Lower leg skin (tissue), 3 donors: Measurements from ENCODE around the gene ZNF366.

Source experiments
- POLR2A ChIP-seq, 2 donors: fragments of 450-650 bp; IDR thresholded peaks; one replicate each; pipeline ENCODE4 v1.6.1; 2016 to 2017; ENCODE audit warnings: antibody characterized with exemption in 2 of 2, mild to moderate bottlenecking in 1 of 2, moderate library complexity in 1 of 2
- TF ChIP-seq, protein P1 (sequence below), 3 donors: fragments of 450-650 bp; IDR thresholded peaks; one replicate each; pipeline ENCODE4 v1.5.1; 2016; ENCODE audit warnings: antibody characterized with exemption in 3 of 3, mild to moderate bottlenecking in 3 of 3, moderate library complexity in 2 of 3

DNA sequence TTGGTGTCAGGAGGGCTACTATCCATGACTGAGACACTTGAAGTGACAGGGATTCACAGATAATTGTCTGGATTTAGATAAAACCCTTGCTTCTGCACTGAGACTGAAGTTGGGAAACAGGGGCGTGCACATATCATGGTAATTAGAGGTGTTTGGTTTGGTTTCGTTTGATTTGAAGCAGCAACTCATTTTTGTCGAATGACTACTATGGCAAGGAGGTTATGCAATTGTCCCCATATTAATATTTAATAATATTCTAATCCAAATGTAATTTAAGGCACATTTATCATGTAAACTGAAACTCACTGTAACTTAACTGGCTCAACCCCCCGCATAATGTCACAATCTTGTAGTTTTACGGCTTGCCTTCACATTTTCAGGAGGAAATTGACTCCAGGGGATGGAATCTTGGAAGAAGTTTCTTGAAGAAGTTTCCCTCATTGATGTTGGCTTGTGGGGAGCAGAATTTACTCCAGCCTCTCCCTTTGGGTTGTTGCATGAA, 12.5 kb downstream of the ZNF366 start:
- TF ChIP-seq, protein P1, sequence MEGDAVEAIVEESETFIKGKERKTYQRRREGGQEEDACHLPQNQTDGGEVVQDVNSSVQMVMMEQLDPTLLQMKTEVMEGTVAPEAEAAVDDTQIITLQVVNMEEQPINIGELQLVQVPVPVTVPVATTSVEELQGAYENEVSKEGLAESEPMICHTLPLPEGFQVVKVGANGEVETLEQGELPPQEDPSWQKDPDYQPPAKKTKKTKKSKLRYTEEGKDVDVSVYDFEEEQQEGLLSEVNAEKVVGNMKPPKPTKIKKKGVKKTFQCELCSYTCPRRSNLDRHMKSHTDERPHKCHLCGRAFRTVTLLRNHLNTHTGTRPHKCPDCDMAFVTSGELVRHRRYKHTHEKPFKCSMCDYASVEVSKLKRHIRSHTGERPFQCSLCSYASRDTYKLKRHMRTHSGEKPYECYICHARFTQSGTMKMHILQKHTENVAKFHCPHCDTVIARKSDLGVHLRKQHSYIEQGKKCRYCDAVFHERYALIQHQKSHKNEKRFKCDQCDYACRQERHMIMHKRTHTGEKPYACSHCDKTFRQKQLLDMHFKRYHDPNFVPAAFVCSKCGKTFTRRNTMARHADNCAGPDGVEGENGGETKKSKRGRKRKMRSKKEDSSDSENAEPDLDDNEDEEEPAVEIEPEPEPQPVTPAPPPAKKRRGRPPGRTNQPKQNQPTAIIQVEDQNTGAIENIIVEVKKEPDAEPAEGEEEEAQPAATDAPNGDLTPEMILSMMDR (IDR thresholded peaks at IDR 0.05) = no peak
- TF ChIP-seq POLR2A (IDR thresholded peaks at IDR 0.05) = no peak
